GM21723 (cell line): Measurements from ENCODE around the gene SIPA1L3.

Experiments used
- ATAC-seq: cut with Tn5 transposase; IDR thresholded peaks from one replicate; pipeline ENCODE4 v1.9.1; 2021; ENCODE audit warnings: mild to moderate bottlenecking, moderate library complexity; ENCODE audit not compliant: unreplicated experiment

Gene SIPA1L3

DNA sequence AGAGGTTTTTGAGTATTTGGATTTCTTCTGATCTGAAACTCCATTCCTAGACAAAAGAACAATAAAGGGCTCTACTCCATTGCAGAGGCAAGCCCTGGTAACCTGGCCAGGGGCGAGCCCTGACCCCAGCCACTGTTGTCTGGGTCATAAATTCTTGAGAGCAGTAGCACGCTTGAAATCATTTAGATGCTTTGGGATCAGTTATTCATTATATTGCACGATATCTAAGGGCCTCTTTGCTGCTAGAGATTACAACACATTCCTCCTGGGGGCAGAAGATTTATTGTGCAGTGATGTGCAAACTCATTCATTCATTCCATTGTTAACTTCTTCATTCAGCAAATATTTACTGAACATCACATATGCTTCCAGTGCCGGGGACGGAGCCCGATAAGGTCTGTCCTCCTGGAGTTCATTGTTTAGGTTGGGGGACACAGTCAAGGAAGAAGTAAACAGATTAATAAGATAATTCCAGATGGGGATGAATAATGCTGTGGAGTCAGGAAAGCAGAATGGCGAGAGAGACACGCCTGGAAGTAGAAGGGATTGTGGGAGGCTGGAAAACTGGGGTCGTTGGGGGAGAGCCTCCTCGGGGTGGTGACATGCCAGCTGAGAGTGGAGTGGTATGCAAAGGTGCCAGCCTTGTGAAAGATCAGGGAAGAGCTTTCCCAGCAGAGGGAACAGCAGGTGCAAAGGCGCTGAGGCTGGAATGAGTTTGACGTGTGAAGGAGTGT, 34.9 kb downstream of the SIPA1L3 start:
- no peak for ATAC-seq

- ATAC-seq, result no peak
These were observed 35.5 kb downstream of the SIPA1L3 start for GRCh38 chr19:37942516-37942902.

- no peak for ATAC-seq
These were observed 36.5 kb downstream of the SIPA1L3 start for GRCh38 chr19:37943480-37943879.

DNA sequence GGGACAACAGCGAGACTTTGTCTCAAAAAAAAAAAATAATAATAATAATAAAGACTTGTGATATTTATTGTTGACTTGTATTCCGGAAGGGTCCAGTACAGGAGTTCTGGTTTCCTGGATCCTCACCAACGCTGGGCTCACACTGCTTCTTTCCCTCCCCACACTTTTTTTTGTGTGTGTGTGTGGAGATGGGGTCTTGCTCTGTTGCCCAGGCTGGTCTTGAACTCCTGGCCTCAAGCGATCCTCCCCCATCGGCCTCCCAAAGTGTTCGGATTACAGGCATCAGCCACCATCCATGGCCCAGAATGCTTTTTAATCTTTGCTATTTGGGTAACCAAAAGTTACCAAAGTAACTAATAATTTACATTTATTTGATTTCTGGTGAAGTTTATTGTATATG, 39.1 kb downstream of the SIPA1L3 start:
- ATAC-seq, result no peak

DNA sequence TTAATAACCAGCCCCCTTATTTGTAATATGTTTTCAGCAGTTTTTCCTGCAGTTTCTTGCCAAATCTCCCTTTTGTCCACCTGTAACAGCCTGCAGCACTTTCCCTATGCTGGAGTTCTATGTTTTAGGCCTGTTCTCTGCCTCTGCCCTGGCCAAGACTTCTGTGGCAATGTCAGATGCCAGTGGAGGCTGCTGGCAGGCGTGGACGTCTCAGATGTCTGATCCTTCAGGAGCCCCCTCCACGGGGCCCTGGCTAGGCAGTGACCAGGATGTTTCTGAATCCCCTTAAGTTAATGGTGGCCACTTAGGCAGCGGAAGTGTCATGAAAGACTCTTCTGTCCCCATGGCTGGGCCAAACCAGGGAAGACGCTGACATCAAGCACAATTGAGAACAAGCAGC, 40.8 kb downstream of the SIPA1L3 start:
- no peak for ATAC-seq

GRCh38 chr19:37948362-37948761, 41.4 kb downstream of the SIPA1L3 start:
- no peak for ATAC-seq

DNA sequence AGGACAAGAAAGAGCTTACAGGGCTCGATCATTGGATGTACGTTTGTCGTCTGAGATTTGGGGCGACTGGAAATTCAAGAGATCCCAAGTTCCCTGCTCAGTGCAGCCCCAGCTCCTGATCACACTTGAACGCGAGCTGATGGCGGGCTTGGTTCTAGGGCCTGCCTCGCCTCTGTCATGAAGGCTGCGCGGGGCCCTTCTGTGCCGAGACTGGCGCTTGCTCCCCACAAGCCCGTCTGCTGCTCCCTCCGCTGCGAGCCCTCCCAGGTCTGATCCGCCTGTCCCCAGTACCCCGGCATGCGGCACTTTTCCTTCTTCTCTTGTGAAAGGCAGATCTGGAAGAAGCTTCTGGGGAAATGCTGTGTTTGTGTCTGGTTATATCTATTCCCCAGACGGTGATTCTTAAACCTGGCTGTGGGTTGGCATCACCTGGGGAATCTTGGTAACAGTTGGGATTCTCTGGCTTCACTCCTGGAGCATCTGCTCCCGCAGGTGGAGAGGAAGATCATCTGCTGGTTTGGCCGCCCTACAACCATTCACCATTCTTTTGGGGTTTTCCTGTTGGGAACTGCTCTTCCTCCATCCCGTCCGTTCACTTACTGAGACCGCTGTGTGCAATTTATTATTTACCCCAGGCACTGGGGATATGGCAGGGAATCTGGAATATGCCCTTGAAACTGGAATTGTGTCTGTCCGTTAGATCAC, 43.6 kb downstream of the SIPA1L3 start:
- no peak for ATAC-seq

DNA sequence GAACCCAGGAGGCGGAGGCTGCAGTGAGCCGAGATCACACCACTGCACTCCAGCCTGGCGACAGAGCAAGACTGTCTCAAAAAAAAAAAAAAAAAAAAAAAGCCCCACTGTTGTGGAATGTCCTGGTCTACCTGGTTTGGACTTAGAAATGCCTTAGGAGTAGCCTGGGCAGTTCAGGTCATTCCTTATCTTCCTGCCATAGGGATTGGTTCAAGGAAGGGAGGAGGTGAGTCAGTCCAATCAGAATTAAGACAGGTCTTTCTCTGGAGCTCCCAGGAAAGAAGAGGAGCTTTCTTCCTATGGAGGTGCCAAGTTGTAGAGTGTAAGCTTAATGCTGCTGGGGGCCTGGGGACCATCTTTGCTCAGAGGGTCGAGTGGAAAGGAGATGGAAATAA, 44.8 kb downstream of the SIPA1L3 start:
- ATAC-seq, result no peak

- ATAC-seq, result no peak
These were observed 46.3 kb downstream of the SIPA1L3 start for GRCh38 chr19:37953171-37953917.

DNA sequence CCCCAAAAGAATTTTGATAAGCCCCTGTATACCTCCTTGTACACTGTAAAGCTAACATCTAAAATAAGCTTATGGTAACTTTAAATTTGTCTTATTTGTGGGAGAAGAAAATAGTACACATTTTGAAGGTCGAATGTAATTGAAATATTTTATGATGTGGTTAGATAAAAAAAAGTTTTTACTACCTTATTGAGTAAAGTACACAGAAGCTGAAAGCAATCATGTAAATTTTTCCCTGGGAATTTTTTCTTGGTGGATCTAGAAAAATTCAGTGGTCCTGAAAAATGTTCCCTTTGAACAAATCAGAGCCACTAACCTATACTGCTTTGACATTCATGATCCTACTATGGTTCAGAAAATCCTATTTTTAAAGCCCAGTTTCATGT, 46.9 kb downstream of the SIPA1L3 start:
- no peak for ATAC-seq

DNA sequence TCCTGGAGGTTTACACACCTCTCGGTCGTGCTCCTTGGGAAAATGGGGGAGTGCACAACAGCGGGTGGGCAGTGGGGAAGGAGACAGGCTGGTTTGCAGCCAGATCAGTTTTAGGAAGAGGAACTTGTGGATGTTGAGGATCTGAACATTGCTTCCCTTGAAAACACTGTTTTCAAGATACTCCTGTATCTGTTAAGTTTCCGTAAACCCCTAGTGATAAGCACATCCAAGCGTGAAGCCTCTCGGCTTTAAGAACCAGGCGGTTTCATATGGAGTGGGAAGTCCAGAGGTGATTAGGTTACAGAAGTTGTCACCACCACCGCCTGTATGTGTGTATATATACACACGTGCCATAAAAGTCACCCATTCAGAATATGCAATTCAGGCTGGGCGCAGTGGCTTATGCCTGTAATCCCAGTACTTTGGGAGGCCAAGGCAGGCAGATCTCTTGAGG, 47.4 kb downstream of the SIPA1L3 start:
- no peak for ATAC-seq

GRCh38 chr19:37955986-37956385, 49.0 kb downstream of the SIPA1L3 start:
- no peak for ATAC-seq

DNA sequence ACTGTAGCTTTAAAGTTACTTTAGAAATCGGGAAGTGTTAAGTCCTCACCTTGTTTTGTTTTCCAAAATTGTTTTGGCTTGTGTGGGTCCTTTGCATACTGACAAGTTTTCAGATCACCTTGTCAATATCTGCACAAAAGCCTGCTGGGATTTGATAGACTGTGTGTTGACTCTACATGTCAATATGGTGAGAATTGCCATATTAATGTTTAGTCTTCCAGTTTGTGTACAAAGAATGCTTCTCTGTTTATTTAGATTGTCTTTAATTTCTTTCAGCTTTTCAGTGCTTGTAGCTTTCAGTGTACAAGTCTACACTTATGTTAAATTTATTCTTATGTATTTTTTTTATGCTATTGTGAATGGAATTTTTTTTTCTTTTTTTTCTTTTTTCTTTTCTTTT, 50.2 kb downstream of the SIPA1L3 start:
- ATAC-seq, result no peak

DNA sequence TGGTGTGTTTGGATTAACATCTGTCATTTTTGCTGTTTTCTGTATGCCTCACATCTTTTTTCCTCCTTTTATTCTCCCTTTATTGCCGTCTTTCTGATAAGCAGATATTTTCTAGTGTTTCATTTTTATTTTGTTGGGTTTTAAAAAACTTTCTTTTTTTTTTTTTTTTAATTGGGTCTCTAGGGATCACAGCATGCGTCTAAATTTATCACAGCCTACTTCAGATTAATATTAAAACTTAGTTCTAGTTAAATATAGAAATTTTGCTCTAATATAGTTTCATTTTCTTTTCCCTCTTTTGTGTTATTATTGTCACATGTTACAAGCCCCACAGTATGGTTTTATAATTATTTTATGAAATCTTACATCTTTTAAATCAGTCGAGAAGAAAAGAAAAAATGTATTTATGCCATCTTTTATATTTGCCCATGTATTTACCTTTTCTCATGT, 52.7 kb downstream of the SIPA1L3 start:
- ATAC-seq, result no peak

GRCh38 chr19:37961198-37961597, 54.2 kb downstream of the SIPA1L3 start:
- no peak for ATAC-seq

- ATAC-seq, result no peak
These were observed 56.4 kb downstream of the SIPA1L3 start for GRCh38 chr19:37963190-37963936.

GRCh38 chr19:37964109-37964508, 57.1 kb downstream of the SIPA1L3 start:
- no peak for ATAC-seq

DNA sequence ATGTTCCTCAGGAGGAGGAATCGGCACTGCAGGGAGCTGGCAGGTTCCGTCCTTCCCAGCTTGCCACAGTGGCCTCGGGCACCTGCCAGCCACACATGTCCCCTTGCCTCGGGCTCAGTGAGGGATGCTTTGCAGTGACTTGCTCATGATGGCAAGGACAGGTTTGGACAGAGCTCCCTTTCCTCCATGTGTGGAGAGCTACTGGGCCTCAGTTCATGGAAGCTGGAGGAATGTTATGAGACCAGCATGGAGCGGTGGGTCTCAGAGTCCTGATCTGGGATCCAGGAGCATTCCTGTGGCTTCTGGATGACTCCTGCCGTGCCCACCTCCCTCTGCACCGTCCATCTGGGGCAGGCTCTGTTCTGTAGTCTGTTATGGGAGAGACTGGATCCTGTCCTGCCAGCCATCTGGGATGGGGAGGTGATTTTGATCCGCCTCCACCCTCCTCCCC, 59.2 kb downstream of the SIPA1L3 start:
- no peak for ATAC-seq

DNA sequence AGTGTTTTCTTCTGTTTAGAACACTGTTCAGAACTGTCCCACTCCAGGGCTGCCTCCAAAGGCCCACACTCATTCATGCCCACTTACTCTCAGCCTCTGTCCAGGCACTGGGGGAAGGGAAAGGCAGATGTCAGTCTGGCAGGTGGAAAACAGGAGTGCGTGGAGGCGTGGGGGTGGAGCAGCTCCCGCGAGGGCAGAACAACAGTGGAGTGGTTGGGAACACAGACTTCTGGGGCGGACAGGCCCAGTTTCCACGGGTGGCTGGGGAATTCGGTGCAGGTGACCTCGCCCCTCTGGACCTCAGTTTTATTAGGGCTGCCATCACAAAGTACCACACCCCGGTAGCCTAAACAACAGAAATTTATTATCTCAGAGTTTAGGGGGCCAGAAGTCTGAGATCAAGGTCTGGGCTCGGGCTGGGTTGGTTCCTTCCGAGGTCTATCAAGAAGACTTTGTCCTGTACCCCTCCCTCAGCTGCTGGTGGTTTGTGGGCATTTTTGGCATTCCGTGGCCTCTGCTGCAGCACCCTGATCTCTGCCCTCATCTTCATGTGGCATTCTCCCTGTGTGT, 59.7 kb downstream of the SIPA1L3 start:
- no peak for ATAC-seq

GRCh38 chr19:37969695-37970094, 62.7 kb downstream of the SIPA1L3 start:
- no peak for ATAC-seq

GRCh38 chr19:37970699-37971098, 63.7 kb downstream of the SIPA1L3 start:
- no peak for ATAC-seq
